ENCODE data around the gene GATC.

- TF ChIP-seq EZH2phosphoT487 (IDR thresholded peaks at IDR 0.05; ENCODE audit: insufficient read depth, low read depth) (no peak), EZH2 (IDR thresholded peaks at IDR 0.05; ENCODE audit: insufficient read depth, poor library complexity, severe bottlenecking) (no peak)
Observed at GRCh38 chr12:120432772-120433525, 13.3 kb upstream of the GATC start.
